ENCODE measurements around the gene MTMR12.
"Not testable (repeated sequence)": the region's sequence is repeated elsewhere in the genome, so short reads cannot be mapped to it uniquely, and the experiment has no call there.

MTMR12 gene

GRCh38 chr5:32233696-32234447 lies 78.9 kb downstream of the MTMR12 start:
- no peak for DNase-seq (ENCODE audit: low read depth in 2 of 2)

- no peak for DNase-seq (ENCODE audit: low read depth in 2 of 2)
These were observed 79.5 kb downstream of the MTMR12 start for GRCh38 chr5:32233220-32233695.

GRCh38 chr5:32232441-32233219 lies 80.1 kb downstream of the MTMR12 start:
- DNase-seq (ENCODE audit: low read depth in 2 of 2), result peak; percentile 55 to 65

GRCh38 chr5:32231929-32232328 lies 80.8 kb downstream of the MTMR12 start:
- DNase-seq (ENCODE audit: low read depth in 2 of 2), result no peak

- DNase-seq (ENCODE audit: low read depth in 2 of 2), result no peak
These were observed 81.5 kb downstream of the MTMR12 start for GRCh38 chr5:32231241-32231640.

GRCh38 chr5:32230356-32231099 lies 82.2 kb downstream of the MTMR12 start:
- DNase-seq (ENCODE audit: low read depth in 2 of 2), result no peak

GRCh38 chr5:32229586-32229985 lies 83.2 kb downstream of the MTMR12 start:
- no peak for DNase-seq (ENCODE audit: low read depth in 2 of 2)

- DNase-seq (ENCODE audit: low read depth in 2 of 2), result no peak
These were observed 83.9 kb downstream of the MTMR12 start for GRCh38 chr5:32228816-32229215.

GRCh38 chr5:32225445-32225844 lies 87.3 kb downstream of the MTMR12 start:
- DNase-seq (ENCODE audit: low read depth in 2 of 2), result no peak

- DNase-seq (ENCODE audit: low read depth in 2 of 2), result no peak
These were observed 88.6 kb downstream of the MTMR12 start for GRCh38 chr5:32223972-32224609.

GRCh38 chr5:32222723-32223470 lies 89.8 kb downstream of the MTMR12 start:
- no peak for DNase-seq (ENCODE audit: low read depth in 2 of 2)

GRCh38 chr5:32217886-32218396 lies 94.8 kb downstream of the MTMR12 start:
- no peak for DNase-seq (ENCODE audit: low read depth in 2 of 2)

- not testable (repeated sequence) for DNase-seq (ENCODE audit: low read depth in 2 of 2)
These were observed 98.4 kb downstream of the MTMR12 start for GRCh38 chr5:32214344-32214743.

GRCh38 chr5:32210151-32210550 lies 102.6 kb downstream of the MTMR12 start:
- DNase-seq (ENCODE audit: low read depth in 2 of 2), result no peak

GRCh38 chr5:32208837-32209236 lies 103.9 kb downstream of the MTMR12 start:
- not testable (repeated sequence) for DNase-seq (ENCODE audit: low read depth in 2 of 2)

- DNase-seq (ENCODE audit: low read depth in 2 of 2), result no peak
These were observed 105.4 kb downstream of the MTMR12 start for GRCh38 chr5:32207355-32207634.

- no peak for DNase-seq (ENCODE audit: low read depth in 2 of 2)
These were observed 106.0 kb downstream of the MTMR12 start for GRCh38 chr5:32206509-32207354.

- no peak for DNase-seq (ENCODE audit: low read depth in 2 of 2)
These were observed 106.7 kb downstream of the MTMR12 start for GRCh38 chr5:32206053-32206452.

- DNase-seq (ENCODE audit: low read depth in 2 of 2), result no peak
These were observed 110.3 kb downstream of the MTMR12 start for GRCh38 chr5:32202394-32202793.

- no peak for DNase-seq (ENCODE audit: low read depth in 2 of 2)
These were observed 111.5 kb downstream of the MTMR12 start for GRCh38 chr5:32201122-32201753.
